NCI-H446 (cell line): ENCODE data around the gene KRT80.

Experiments used
- DNase-seq, 2 experiments: peaks; one replicate each; lab custom pipeline; 2025; lab: John Stamatoyannopoulos, UW

KRT80 gene

GRCh38 chr12:52179396-52179973, 12.3 kb downstream of the KRT80 start:
- DNase-seq: no peak

- DNase-seq: peak in 1 of 2 experiments; percentile 22
These were observed 12.8 kb downstream of the KRT80 start for GRCh38 chr12:52178984-52179383.

GRCh38 chr12:52178443-52178842, 13.4 kb downstream of the KRT80 start:
- no peak for DNase-seq

GRCh38 chr12:52175371-52176350, 16.2 kb downstream of the KRT80 start:
- DNase-seq: peak; percentile 54 to 70

GRCh38 chr12:52173526-52173925, 18.3 kb downstream of the KRT80 start:
- DNase-seq: no peak

GRCh38 chr12:52172956-52173355, 18.9 kb downstream of the KRT80 start:
- no peak for DNase-seq

GRCh38 chr12:52171950-52172512, 19.8 kb downstream of the KRT80 start:
- peak in 1 of 2 experiments; percentile 72 for DNase-seq

GRCh38 chr12:52170827-52171226, 21.0 kb downstream of the KRT80 start:
- DNase-seq: no peak

- DNase-seq: peak in 1 of 2 experiments; percentile 23
These were observed 21.9 kb downstream of the KRT80 start for GRCh38 chr12:52169886-52170285.

- no peak for DNase-seq
These were observed 23.6 kb downstream of the KRT80 start for GRCh38 chr12:52168019-52168717.

GRCh38 chr12:52167526-52167925, 24.3 kb downstream of the KRT80 start:
- DNase-seq: no peak

GRCh38 chr12:52166672-52167071, 25.1 kb downstream of the KRT80 start:
- DNase-seq: no peak

GRCh38 chr12:52165096-52165855, 26.5 kb downstream of the KRT80 start:
- DNase-seq: peak in 1 of 2 experiments; percentile 6

GRCh38 chr12:52164624-52165023, 27.2 kb downstream of the KRT80 start:
- DNase-seq: peak in 1 of 2 experiments; percentile 9

GRCh38 chr12:52162981-52163380, 28.8 kb downstream of the KRT80 start:
- DNase-seq: no peak

GRCh38 chr12:52160200-52160599, 31.6 kb downstream of the KRT80 start:
- no peak for DNase-seq

GRCh38 chr12:52157566-52158150, 34.2 kb downstream of the KRT80 start:
- no peak for DNase-seq

- peak; percentile 49 to 67 for DNase-seq
These were observed 34.9 kb downstream of the KRT80 start for GRCh38 chr12:52156757-52157565.

GRCh38 chr12:52156311-52156710, 35.5 kb downstream of the KRT80 start:
- DNase-seq: no peak
